HG02763 (cell line): ENCODE measurements around the gene NODAL.

ENCODE experiments used
- ATAC-seq: cut with Tn5 transposase; IDR thresholded peaks from one replicate; pipeline ENCODE4 v1.9.1; 2021; ENCODE audit warnings: mild to moderate bottlenecking, moderate library complexity; ENCODE audit not compliant: unreplicated experiment

Gene NODAL

DNA sequence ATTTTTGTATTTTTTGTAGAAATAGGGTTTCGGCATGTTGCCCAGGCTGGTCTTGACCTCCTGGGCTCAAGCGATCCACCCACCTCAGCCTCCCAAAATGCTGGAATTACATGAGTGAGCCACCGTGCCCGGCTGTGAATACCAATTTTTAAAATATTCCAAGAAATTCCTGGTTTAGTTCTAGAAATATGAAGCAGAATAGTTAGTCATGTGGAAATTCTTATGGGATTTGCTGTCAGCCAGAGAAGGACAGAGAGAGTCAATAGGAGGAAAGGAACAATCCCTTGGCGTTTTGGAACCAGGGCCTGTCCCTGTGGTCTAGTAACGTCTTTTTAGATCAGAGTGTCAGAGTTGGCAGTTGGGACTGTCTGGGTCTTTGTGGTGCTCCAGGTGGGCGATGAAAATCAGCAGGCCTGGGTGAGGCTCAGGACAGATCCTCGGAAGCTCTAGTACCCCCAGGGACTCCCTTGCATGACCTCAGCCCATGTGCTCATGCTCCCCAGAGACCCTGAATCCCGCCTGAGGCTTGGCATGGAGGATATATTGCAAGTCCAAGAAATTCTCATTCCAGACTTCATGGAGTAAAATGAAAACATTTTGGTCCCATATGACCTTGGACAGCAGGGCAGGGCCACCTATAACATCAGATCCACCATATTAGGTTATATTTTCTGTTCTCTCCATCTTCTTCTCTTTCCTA is 7.8 kb downstream of the NODAL start:
- no peak for ATAC-seq

DNA sequence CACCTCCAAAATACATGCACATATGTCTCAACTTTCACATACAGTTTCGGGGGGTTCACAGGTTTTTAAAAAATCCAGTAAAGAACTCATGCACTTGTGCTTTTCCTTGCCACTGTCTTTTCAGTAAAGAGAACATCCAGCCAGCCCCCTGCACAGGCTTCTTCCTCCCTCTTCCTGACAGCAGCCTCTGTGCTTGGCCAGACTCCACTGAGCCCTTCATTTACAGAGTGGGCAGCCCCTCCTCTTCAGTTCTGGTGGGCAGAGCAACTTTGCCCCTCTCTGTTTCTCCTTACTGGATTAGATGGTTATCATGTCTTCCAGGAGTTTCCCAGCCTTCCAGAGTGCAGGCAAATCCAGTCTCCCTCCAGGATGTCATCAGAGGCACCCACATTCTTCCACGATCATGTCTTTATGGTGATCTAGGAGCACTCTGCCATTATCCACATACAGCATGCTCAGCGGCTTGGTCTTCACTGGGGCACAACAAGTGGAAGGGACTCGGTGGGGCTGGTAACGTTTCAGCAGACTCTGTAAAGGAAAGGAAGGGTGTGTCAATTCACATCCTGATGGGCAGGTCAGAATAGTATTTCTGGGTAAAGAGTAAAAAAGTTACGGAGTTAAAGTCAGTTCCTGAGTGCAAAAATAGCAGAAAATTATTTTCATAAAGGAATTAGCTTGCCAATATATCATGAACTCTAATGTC is 8.8 kb downstream of the NODAL start:
- ATAC-seq: no peak

DNA sequence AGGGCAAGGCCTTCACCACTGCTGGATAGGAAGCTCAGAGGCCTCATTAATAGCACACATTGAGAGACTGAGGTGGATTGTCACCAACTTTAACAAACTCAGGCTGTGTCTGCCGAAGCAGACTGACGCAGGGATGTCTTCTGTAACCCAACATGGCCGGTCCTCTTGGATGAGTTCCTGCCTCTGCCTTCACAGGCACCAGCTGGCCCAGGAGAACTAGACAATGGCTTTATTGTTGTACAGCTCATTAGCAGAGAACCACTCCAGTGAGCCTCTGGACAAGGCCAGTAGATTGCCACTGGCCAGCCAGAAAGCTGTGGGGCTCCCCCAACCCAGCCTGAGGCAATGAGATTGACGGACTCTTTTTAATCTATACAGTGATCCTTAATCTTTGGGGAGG is 9.4 kb downstream of the NODAL start:
- ATAC-seq: no peak

DNA sequence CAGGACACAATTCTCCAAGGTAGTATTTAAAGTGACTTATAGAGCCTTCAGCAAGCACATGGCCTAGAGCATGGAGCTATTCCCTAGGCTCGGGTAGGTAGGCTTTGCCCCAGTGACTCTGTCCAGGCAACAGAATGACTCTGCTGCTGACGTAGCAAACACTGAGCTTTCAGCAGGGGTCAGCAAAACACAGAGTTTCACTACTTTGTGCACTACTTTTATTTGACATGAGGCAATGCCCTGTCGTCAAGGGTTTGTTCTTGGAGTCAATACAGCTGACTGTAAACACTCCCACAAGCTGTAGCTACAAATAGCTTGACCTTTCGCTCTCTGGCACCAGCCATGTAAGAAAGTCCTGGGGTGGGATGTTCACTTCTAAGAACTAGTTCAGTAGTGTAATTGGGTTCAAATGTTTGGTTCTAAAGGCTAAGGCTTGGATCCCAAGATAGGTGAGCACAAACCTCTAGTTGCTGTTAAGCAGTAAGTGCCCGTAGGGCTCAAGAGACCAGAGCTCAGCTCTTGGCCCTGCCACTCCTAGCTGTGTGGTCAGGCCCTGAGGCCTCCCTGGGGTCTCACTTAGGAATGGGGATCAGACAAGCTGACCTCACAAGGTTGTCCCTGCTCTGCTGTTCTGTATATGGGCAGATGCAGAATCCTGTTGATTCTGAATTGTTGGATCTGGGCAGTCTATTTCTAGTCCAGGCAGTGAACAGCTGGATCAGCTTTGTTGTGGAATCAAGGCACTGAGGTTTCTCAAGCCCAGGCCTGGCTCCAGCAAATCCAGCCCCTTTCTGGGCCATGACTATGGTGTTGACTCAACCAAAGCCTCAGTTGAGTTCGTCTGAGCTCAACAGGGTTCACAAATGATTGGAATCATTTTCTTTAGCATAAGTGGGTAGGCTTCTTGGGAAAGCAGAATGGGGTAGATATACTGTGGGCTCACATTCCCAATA is 10.7 kb downstream of the NODAL start:
- no peak for ATAC-seq

DNA sequence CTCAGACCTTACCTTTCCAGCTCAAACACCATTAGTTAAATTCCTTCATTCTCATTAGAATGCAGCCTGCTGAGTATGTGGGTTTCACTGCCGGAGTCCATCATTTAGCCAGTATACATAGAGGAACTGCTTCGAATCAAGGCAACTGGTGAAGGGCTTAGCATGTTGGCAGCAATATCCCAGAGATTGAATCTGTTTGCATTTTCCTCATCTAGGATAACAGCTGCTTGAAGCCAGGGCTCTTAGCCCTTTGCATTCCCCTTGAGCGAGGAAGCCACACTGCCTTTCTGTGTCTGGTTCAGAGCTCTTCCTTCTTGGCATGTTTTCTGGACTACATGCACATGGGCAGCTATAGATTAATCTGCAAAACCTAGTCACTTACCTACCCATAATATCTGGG is 14.7 kb downstream of the NODAL start:
- no peak for ATAC-seq

DNA sequence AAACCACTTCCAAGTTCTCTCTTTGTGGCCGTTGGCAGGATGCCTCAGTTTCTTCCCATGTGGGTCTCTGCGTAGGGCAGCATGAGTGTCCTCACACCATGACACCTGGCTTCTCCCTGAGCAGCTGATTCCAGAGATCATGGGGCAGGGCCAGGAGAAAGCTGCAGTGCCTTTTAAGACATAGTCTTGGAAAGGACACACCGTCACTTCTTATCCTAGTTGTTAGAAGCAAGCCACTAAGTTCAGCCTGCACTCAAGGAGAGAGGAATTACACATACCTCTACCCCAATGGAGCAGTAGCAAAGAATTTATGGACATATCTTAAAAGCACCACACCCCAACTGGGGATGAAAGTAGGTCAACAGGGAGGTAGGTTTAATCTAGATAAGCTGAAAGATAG is 16.4 kb downstream of the NODAL start:
- ATAC-seq: no peak

DNA sequence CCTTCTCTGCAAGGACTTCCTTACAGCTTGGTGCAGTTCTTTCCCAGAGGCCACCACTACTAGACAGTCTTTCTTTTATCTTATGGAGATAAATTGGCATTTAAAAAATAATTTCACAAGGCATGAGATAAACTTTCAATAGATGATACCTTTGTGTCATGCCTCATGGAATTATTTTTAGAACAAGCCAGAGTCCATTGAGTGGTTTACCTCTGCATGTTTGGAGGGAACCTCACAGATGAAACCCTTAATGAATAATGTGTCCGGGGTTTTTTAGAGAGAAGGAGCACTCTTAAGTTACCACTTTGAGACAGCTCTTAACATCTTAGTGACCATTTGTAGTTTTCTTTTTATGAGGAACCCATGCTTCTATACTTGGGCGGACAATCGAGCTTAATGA is 17.2 kb downstream of the NODAL start:
- no peak for ATAC-seq

DNA sequence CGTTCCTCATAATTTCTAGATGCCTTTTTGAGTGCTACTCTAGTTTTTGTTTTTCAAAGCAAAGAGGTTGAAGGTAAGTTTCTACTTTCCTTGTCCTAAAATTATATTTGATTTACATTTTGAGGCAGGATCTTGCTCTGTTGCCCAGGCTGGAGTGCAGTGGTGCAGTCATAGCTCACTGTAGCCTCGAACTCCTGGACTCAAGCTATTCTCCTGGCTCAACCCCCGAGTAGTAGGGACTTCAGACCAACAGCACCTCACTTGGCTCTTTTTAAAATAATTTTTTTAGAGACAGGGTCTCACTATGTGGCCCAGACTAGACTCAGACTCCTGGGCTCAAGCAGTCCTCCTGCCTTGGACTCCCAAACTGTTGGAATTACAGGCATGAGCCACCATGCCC is 22.8 kb downstream of the NODAL start:
- no peak for ATAC-seq

DNA sequence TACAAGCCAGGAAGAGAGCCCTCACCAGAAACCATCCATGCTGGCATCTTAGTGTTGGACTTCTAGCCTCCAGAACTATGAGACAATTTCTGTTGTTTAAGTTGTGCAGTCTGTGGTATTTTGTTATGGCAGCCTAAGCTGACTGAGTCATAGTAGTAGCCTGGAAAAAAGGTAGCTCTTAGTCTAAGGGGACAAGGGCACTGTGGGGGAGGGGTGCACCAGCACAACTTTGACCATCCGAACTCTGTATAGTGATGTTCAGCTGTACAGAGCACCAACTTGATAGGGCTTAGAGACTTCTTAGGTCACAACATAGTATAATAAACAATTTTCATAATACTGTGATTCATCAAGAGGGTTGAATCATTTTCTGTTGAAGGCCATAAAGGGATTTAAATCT is 23.3 kb downstream of the NODAL start:
- no peak for ATAC-seq

DNA sequence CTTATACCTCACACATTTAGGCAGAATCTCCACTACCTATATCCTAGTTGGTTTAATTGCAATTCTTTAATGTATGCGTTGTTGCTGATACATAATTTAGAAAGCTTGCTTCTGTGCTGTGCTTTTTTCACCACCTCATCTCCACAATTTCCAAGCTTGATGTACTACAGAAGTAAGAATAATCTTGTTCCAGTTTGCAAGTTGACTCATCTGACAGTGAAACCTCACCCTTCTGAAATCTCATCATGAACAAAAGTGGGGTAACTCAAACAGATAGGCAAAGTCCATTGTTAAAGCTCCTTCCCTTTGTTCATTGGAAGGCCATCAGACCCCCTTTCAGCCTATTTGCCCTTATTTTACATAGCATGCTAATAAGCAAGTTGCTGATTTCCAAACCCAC is 23.9 kb downstream of the NODAL start:
- no peak for ATAC-seq

DNA sequence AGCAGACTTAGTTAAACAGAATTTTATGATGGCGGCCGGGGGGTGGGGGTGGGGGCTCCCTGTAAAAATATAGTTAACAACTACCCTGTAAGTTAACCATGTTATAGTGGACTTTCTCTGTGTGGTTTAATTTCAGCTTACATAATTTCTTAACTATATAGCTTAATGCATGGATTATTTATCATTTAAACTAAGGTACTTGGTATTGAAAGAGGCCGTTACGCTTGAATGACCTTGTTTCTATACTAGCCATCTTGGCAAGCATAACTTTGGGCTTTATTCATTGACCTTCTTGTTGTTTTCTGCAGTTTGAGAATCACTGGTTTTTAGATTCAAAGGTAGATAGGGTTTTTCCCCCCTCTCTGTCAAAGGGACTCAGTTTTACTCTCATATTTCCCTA is 29.1 kb downstream of the NODAL start:
- no peak for ATAC-seq

DNA sequence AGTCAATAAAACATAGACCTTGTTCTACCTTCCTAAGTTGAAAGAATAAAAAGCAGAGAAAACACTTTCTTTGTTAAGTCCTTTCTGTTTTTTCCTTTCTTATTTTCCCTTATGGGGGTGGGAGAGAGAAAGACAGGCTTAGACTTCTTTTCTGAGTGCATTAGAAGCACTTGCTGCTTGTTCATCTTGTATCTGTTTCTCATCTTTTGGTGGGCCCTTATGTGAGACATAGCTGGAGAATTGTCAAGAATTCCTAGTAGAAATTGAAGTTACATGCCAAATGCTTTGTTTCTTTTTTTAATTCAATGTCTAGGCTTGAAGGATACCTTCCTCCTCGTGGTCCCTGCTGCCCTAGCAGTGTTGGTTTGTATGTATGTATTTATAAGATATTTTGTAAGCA is 30.9 kb downstream of the NODAL start:
- ATAC-seq: no peak

DNA sequence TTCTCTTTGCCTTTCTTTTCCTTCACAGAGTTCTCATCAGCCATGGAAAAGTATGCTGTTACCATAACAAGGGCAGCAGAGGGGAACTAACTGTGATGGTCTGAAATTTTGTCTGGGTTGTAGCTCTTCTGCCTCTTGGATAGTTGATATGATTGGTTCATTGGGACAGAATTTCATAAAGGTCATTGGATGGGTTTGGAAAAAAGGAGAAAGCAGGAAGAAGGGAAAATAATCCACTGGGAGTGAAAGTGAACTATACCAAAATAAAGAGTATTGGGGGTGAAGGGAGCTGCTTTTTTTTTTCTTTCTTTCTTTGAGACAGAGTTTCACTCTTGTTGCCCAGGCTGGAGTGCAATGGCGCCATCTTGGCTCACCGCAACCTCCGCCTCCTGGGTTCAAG is 31.7 kb downstream of the NODAL start:
- no peak for ATAC-seq

DNA sequence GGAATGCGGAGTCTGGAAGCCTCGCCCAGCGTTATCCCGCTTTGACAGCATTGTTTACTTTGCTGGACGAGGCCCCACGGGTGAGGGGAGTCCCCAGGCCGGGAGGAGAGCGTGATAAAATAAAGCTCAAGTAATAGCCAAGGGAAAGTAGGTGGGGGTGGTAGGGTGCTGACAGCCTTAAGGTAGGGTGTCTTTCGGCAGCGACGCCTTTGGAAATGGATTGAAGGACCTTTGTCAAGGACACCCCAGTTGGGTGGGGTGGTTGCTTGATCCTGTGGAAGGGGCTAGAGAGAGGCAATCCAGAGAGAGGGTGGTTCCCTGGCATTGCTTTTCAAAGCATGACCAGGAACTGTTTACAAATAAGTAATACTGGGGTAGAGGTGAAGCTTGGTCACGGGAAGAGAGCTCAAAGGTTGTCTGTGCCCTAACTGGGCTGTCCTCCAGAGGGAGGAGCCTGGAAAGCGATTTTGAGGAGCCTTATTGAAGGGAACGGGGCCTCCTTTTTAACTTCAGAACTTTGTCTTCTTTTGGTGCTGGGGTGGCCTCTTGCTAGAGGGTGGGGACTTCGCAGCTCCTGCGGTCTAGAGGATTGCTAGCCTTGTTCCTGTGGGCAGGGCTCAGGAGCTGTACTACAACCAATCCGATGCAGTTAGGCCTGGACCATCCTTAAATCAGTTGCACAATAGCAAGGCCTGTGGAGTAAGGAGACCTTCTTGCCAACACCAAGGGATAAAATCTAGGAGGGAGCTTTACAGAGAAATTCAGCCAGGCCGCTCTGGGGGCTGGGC is 36.2 kb downstream of the NODAL start:
- no peak for ATAC-seq

DNA sequence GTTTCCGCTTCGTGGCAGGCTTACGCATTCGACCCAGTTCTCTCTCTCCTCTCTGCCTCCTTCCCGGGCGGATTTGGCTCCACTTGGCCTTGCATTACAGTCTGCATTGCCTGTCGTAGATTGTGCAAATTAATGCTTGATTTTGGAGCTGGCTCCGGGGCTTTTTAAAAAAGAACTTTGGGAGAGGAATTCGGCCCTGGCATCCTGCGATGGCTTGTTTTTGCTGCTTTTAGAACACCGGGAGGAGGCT is 36.8 kb downstream of the NODAL start:
- no peak for ATAC-seq

DNA sequence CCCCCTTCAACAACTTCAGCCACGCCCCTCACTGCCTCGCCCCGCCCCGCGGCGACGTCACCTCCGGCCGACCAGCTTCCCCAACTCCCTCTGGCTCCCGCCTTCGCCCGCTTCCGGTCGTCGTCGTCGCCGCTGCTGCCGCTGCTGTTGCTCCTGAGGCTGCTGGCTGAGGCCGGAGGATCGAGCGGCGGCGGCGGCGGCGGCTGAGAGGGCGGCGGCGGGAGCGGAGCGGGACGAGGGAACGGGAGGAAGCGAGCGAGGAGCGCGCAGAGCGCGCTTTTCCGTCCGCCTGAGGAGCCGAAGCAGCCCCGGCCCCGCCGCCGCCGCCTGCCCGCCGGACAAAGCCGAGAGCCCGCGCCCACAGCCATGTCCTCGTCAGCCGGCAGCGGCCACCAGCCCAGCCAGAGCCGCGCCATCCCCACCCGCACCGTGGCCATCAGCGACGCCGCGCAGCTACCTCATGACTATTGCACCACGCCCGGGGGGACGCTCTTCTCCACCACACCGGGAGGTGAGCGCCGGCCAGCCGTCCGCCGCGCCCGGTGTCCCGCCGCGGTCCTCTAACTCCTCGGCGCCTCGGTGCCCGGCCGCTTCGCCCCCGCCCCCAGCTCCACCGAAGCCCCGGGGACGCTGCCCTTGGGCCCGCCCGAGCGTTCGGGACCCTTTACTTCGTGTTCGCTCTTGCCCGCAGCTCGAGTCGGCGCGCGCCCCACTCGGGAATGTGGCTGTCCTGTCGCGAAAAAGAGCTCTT is 37.3 kb downstream of the NODAL start, which contains the start of gene EIF4EBP2:
EIF4EBP2 (plus strand) TSS at position 110 of the 751 bp plus-strand sequence; CDS start at position 367, 257 bp downstream.
- ATAC-seq: peak; percentile 86

DNA sequence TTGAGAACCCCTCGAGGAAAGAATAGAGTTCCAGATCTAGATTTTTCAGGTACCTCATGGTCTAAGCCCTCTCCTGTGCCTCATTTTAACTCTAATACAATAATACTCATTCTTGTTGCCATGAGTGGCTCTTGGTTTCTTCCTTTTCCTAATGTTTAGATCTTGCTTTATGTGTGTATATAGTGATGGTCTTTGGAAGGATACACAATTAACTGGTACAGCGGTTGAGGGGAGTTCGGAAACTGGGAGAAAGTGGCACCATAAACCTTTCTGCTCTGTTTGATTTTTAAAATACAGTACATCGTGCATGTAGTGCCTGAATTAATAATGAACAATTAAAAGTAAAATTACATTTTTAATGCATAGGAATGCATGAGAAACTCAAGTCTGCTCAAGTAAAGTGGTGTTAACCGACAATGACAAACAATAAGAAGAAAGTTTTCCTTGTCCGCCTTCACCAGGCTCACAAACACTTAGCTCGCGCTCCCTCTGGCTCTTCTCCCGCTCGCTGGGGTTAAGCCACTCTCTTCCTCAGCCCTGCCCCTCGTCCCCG is 37.9 kb downstream of the NODAL start:
- ATAC-seq: no peak

DNA sequence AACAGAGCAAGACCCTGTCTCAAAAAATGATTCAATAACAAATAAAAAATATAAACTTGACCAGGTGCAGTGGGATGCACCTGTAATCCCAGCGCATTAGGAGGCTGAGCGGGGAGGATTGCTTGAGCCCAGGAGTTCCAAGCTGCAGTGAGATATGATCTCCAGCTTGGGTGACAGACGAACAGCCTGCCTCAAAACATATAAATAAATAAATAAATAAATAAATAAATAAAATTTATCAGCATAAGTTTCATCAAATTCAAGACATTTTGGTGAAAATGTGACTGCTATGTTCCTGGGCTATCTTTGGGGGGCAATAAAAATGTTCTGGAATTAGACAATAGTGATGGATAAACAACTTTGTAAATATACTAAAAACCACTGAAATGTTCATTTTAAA is 42.3 kb downstream of the NODAL start:
- no peak for ATAC-seq

DNA sequence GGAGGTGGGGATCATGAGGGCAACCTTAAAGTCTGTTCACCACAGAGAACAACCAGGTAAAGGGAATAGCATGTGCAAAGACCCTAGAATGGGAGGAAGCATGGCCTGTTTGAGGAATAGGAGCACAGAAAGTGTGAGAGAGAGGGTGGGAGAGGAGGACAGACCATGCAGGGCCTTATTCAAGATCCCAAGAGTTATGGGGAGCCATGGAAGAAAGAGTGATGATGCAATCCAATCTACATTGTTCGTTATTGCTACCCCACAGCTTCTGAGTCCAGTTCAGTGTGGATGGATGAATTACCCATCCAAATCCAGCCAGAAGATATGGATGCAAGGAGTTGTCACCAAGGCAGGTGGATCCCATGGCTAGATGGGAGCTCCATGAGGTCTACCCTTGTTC is 45.3 kb downstream of the NODAL start:
- ATAC-seq: no peak

DNA sequence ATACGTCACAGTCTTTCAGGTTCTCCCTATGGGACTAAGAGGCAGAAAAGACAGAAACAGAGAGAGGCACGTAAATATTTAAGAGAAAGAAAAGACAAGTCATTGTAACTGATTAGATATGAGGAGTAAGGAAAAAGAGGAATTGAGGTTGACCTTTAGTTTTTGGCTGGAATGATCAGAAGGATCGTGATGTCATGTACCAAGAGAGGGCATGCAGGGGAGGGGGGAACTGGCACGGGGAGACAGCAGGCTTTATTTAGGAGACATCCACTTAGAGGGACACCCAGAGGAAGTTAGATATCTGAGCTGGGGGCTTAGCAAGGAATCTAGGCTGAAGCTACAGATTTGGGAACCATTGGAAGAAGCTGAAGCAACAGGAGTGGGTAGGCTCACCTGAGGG is 49.8 kb downstream of the NODAL start:
- ATAC-seq: no peak
